Measurements from ENCODE around the gene KIF12. TPM values are rescaled to one million over a fixed set of nuclear protein-coding genes. Genes with fewer than 3 reads are reported as not detected.

KIF12 gene
- total RNA-seq, 4 donors from 2014 or later = 1.2 TPM; not detected in 3

GRCh38 chr9:114126247-114127060 is 27.4 kb upstream of the KIF12 start:
- Histone ChIP-seq H3K9me3 (peaks cover 0 to 8% (median 0%) of the 10 kb centered on the region in 3 donors), H3K36me3 (no peaks in the 10 kb centered on the region), H3K27ac (no peak overlapping the region), H3K4me3 (no peak overlapping the region), H3K27me3 (peaks cover 0 to 38% (median 0%) of the 10 kb centered on the region in 4 donors), H3K4me1 (no peaks in the 10 kb centered on the region)
- 64% methylated on average over 4 of the region's 13 CpGs; no CpG with 5 or more reads in 1 of the 2 donors for WGBS, 2 donors
- TF ChIP-seq POLR2A (IDR thresholded peaks at IDR 0.05) = no peak
- TF ChIP-seq, protein P1, sequence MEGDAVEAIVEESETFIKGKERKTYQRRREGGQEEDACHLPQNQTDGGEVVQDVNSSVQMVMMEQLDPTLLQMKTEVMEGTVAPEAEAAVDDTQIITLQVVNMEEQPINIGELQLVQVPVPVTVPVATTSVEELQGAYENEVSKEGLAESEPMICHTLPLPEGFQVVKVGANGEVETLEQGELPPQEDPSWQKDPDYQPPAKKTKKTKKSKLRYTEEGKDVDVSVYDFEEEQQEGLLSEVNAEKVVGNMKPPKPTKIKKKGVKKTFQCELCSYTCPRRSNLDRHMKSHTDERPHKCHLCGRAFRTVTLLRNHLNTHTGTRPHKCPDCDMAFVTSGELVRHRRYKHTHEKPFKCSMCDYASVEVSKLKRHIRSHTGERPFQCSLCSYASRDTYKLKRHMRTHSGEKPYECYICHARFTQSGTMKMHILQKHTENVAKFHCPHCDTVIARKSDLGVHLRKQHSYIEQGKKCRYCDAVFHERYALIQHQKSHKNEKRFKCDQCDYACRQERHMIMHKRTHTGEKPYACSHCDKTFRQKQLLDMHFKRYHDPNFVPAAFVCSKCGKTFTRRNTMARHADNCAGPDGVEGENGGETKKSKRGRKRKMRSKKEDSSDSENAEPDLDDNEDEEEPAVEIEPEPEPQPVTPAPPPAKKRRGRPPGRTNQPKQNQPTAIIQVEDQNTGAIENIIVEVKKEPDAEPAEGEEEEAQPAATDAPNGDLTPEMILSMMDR (IDR thresholded peaks at IDR 0.05) = no peak
- intact Hi-C loops (cut with DNase I) = no loop called here
- no peak for DNase-seq

DNA sequence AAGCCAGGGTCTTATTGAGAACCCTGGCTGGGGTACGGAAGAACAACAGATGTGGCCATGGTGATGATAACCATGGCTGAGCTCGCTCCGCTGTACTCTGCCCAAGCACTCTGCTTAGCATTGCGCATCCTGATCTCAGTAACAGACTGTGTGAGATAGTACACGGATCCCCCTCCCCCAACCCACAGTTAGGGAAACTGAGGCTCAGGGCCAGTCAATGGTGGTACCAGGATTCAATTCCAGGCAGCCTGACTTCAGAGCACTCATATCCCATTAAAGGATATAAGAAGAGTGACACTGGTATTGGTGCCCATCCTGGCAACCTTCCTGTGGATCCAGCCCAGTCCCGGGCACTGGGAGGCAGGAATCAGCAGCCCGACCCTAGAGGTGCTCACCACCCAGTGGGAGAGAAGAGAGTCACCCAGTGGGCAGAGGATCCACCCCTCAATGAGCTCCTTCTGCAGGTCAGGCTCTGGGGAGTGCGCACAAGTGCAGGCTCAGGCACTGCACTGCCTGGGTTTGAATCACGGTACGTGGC is 26.5 kb upstream of the KIF12 start:
- Histone ChIP-seq H3K4me3 (no peak overlapping the region), H3K36me3 (no peaks in the 10 kb centered on the region), H3K27me3 (peaks cover 0 to 38% (median 0%) of the 10 kb centered on the region in 4 donors), H3K9me3 (peaks cover 0 to 8% (median 0%) of the 10 kb centered on the region in 3 donors), H3K27ac (no peak overlapping the region), H3K4me1 (no peaks in the 10 kb centered on the region)
- DNase-seq = no peak
- TF ChIP-seq, protein P1 (IDR thresholded peaks at IDR 0.05) = no peak
- TF ChIP-seq POLR2A (IDR thresholded peaks at IDR 0.05) = no peak
- 90 to 98% methylated on average over 2 to 7 of the region's 10 CpGs for WGBS, 2 donors
- intact Hi-C loops (cut with DNase I) = no loop called here

- Histone ChIP-seq H3K27ac (no peak overlapping the region), H3K27me3 (peaks cover 0 to 40% (median 0%) of the 10 kb centered on the region in 4 donors), H3K36me3 (no peaks in the 10 kb centered on the region), H3K4me1 (no peaks in the 10 kb centered on the region), H3K9me3 (peaks cover 0 to 8% (median 0%) of the 10 kb centered on the region in 3 donors), H3K4me3 (no peak overlapping the region)
- intact Hi-C loops (cut with DNase I) = no loop called here
- TF ChIP-seq POLR2A (IDR thresholded peaks at IDR 0.05) = no peak
- TF ChIP-seq, protein P1 (IDR thresholded peaks at IDR 0.05) = no peak
- DNase-seq = no peak
- WGBS, 2 donors = 83 to 90% methylated on average over 11 to 13 of the region's 13 CpGs
Observed at GRCh38 chr9:114124666-114125475, 25.8 kb upstream of the KIF12 start.

DNA sequence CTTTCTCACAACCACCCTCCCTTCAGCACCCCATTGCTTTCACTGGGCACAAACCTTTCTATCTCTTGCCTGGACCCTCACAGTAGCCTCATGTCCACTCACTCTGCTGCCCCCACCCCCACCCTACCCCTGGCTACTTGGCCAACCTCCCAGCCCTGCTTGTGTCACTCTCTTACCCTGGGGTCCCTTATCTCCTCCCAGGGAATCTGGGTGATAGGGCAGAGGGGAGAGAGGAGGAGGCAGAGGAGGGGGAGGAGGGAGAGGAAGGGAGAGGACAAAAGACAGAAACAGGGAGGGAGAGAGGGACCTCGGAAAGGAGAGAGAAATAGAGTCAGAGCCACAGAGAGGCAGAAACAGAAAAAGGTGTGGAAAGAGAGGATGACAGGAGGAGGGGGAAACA is 25.0 kb upstream of the KIF12 start:
- WGBS, 2 donors = 43 to 75% methylated on average over 1 of the region's 1 CpG

More for the DNA sequence above, 25.0 kb upstream of the KIF12 start:
- no peak for DNase-seq
- Histone ChIP-seq H3K27me3 (peaks cover 0 to 41% (median 0%) of the 10 kb centered on the region in 4 donors), H3K9me3 (peaks cover 0 to 8% (median 0%) of the 10 kb centered on the region in 3 donors), H3K36me3 (no peaks in the 10 kb centered on the region), H3K27ac (no peak overlapping the region), H3K4me1 (no peaks in the 10 kb centered on the region), H3K4me3 (no peak overlapping the region)
- no peak for TF ChIP-seq POLR2A (IDR thresholded peaks at IDR 0.05)
- TF ChIP-seq, protein P1 (IDR thresholded peaks at IDR 0.05) = no peak
- intact Hi-C loops (cut with DNase I) = no loop called here

Measured in esophagus squamous epithelium (tissue), 5 donors.